ELF-1 (cell line): ENCODE data around the gene RERE.
A peak's percentile ranks its signal among the peaks of the same experiment; 100 is the strongest.
"Not testable (repeated sequence)": the region's sequence is repeated elsewhere in the genome, so short reads cannot be mapped to it uniquely, and the experiment has no call there.

Experiments
- DNase-seq: peaks from one replicate; pipeline ENCODE4 v3.0.0-alpha.2; 2016; ENCODE audit warnings: low read depth, low spot score

Gene RERE

GRCh38 chr1:8752921-8753713 lies 64.3 kb downstream of the RERE start:
- DNase-seq: no peak

- DNase-seq: no peak
These were observed 65.0 kb downstream of the RERE start for GRCh38 chr1:8752411-8752810.

GRCh38 chr1:8751984-8752383 lies 65.5 kb downstream of the RERE start:
- no peak for DNase-seq

GRCh38 chr1:8747879-8748825 lies 69.3 kb downstream of the RERE start:
- no peak for DNase-seq

GRCh38 chr1:8746554-8746953 lies 70.9 kb downstream of the RERE start:
- DNase-seq: no peak

- no peak for DNase-seq
These were observed 71.6 kb downstream of the RERE start for GRCh38 chr1:8745749-8746390.

GRCh38 chr1:8745346-8745745 lies 72.1 kb downstream of the RERE start:
- DNase-seq: no peak

- no peak for DNase-seq
These were observed 75.2 kb downstream of the RERE start for GRCh38 chr1:8742022-8742924.

- no peak for DNase-seq
These were observed 77.4 kb downstream of the RERE start for GRCh38 chr1:8740034-8740449.

- DNase-seq: peak; percentile 53
These were observed 78.1 kb downstream of the RERE start for GRCh38 chr1:8739377-8739776.

- DNase-seq: no peak
These were observed 80.5 kb downstream of the RERE start for GRCh38 chr1:8736927-8737326.

GRCh38 chr1:8733484-8733883 lies 84.0 kb downstream of the RERE start:
- no peak for DNase-seq

- peak; percentile 64 for DNase-seq
These were observed 86.3 kb downstream of the RERE start for GRCh38 chr1:8731162-8731561.

GRCh38 chr1:8728464-8728863 lies 89.0 kb downstream of the RERE start:
- DNase-seq: no peak

- DNase-seq: no peak
These were observed 89.6 kb downstream of the RERE start for GRCh38 chr1:8727809-8728213.

GRCh38 chr1:8727316-8727715 lies 90.1 kb downstream of the RERE start:
- DNase-seq: not testable (repeated sequence)

- DNase-seq: peak; percentile 30
These were observed 90.6 kb downstream of the RERE start for GRCh38 chr1:8726801-8727186.

GRCh38 chr1:8723010-8723409 lies 94.4 kb downstream of the RERE start:
- DNase-seq: no peak

GRCh38 chr1:8722366-8722765 lies 95.1 kb downstream of the RERE start:
- DNase-seq: no peak

- no peak for DNase-seq
These were observed 95.6 kb downstream of the RERE start for GRCh38 chr1:8721679-8722324.

- DNase-seq: no peak
These were observed 97.1 kb downstream of the RERE start for GRCh38 chr1:8720347-8720746.
